Measurements from ENCODE around the gene POU2AF3. TPM values are rescaled to one million over a fixed set of nuclear protein-coding genes. Genes with fewer than 3 reads are reported as not detected.

The POU2AF3 gene
- total RNA-seq, 2 donors from 2014 or later: 1.0 to 10.9 TPM

- 1% methylated on average over 18 to 77 of the region's 77 CpGs for WGBS, 2 donors
- H3K9me3 ChIP-seq: no peaks in the 10 kb centered on the region
- peak; percentile 84 for ATAC-seq
- H3K27me3 ChIP-seq: no peaks in the 10 kb centered on the region
- intact Hi-C loops (cut with DNase I): loop anchor here (5.0 kb wide), 1 partner anchor 123 kb away; no protein-coding TSS in a partner anchor
- H3K36me3 ChIP-seq (replicated peaks in 1 of 2; ENCODE audit: insufficient read depth in 1 of 2, low read depth in 2 of 2): no peaks in the 10 kb centered on the region
- peak overlapping the region; percentile 88 to 93 (median 90) for H3K27ac ChIP-seq
- H3K4me3 ChIP-seq: peak overlapping the region; percentile 51 to 63
- peak; percentile 42 to 74 (median 72) for TF ChIP-seq POLR2A (IDR thresholded peaks at IDR 0.05)
- peak; percentile 42 to 87 (median 75) for TF ChIP-seq CTCF (IDR thresholded peaks at IDR 0.05)
- DNase-seq: peak; percentile 77 to 84 (median 80)
- peaks cover 50% of the 10 kb centered on the region for H3K4me1 ChIP-seq
These were observed 1.0 kb downstream of the POU2AF3 start for GRCh38 chr11:111299101-111300026.

DNA sequence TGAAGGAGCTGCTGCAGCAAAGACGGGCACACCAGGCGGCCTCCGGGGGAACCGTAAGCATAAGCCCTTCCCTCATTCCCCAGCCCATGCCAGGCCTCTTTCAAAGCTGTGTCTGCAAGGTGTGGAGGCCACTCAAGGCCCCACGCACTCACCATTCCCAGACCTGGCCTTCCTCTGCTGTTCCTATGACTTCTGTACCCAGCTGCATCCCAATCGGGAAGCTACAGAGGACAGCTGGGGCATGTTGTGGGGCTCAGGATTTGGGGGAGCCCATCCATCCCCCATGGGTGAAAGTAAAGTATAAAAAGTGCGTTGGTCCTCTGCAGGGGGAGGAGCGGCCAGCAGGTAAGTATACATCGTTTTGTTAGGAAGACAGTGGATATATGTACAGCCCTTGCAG is 2.2 kb downstream of the POU2AF3 start:
- 86 to 94% methylated on average over 9 of the region's 9 CpGs for WGBS, 2 donors
- no peaks in the 10 kb centered on the region for H3K9me3 ChIP-seq
- no peak overlapping the region for H3K4me3 ChIP-seq
- H3K36me3 ChIP-seq (replicated peaks in 1 of 2; ENCODE audit: insufficient read depth in 1 of 2, low read depth in 2 of 2): no peaks in the 10 kb centered on the region
- DNase-seq: no peak
- H3K4me1 ChIP-seq: peaks cover 50% of the 10 kb centered on the region
- TF ChIP-seq POLR2A (IDR thresholded peaks at IDR 0.05) (no peak), CTCF (IDR thresholded peaks at IDR 0.05) (no peak)
- ATAC-seq: no peak
- intact Hi-C loops (cut with DNase I): no loop called here
- H3K27me3 ChIP-seq: no peaks in the 10 kb centered on the region
- H3K27ac ChIP-seq: peak overlapping the region in 2 of 4 donors; percentile 89 to 93

DNA sequence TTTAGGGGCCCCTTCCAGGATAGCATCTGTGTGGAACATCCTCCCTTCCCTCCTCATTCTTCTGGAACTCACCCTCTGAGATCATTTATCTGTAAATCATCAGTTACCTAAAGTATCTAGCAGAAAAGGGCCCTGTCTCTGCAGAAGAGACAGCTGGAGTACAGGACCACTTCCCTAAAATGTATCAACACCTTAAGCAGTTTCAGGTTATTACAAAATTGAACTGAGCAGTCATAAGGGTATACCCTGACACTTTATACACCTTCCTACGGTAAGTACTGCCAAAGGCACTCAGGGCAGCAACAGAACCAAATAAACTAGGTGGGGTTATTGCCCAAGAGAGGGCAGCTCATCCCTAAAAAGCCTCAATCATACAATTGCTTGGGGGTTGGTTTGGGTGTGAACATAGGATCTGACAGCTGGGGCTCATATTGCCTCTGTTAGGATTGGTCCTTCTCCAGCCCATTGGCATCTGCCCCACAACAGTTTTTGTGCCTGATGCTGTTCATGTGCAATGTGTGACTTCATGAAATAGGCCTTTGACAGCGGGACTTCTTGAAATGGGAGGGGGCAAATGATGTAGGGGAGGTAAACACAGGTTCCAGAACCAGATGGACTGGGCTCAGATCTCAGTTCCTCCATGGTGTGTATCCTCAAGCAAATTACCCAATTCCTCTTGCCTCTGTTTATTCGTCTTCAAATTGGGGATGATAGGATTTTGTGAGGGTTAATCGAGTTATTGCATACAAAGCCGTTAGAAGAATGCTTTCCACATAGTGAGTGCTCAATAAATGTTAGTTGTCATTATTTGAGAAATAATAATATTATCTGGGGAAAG is 2.9 kb downstream of the POU2AF3 start:
- peak overlapping the region in 2 of 4 donors; percentile 14 to 93 for H3K27ac ChIP-seq
- no peak for ATAC-seq
- no peaks in the 10 kb centered on the region for H3K9me3 ChIP-seq
- no peak for TF ChIP-seq POLR2A (IDR thresholded peaks at IDR 0.05)
- no peak for TF ChIP-seq CTCF (IDR thresholded peaks at IDR 0.05)
- no peaks in the 10 kb centered on the region for H3K36me3 ChIP-seq (replicated peaks in 1 of 2; ENCODE audit: insufficient read depth in 1 of 2, low read depth in 2 of 2)
- DNase-seq: peak in 1 of 4 donors; percentile 31
- H3K4me1 ChIP-seq: peaks cover 50% of the 10 kb centered on the region
- H3K27me3 ChIP-seq: no peaks in the 10 kb centered on the region
- no peak overlapping the region for H3K4me3 ChIP-seq
- intact Hi-C loops (cut with DNase I): no loop called here
- 62 to 66% methylated on average over 5 of the region's 5 CpGs for WGBS, 2 donors

DNA sequence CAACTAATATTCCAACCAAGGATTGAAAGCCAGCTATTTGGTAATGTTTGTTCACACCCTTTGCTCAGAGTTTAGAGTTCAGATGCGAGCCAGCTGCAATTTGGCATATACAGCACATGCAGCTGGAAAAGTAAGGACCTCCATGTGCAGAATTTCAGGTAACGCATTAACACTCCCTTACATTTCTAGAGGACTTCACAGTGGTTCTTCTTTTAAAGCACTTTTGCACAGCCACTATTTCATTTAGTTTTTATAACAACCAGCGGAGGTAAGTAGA is 3.4 kb downstream of the POU2AF3 start:
- 61 to 74% methylated on average over 3 of the region's 3 CpGs for WGBS, 2 donors
- no peaks in the 10 kb centered on the region for H3K36me3 ChIP-seq (replicated peaks in 1 of 2; ENCODE audit: insufficient read depth in 1 of 2, low read depth in 2 of 2)
- no peak for ATAC-seq
- peaks cover 50% of the 10 kb centered on the region for H3K4me1 ChIP-seq
- peak overlapping the region in 1 of 4 donors; percentile 93 for H3K27ac ChIP-seq
- H3K27me3 ChIP-seq: no peaks in the 10 kb centered on the region
- H3K4me3 ChIP-seq: no peak overlapping the region
- no peak for DNase-seq
- intact Hi-C loops (cut with DNase I): no loop called here
- H3K9me3 ChIP-seq: no peaks in the 10 kb centered on the region
- TF ChIP-seq CTCF (IDR thresholded peaks at IDR 0.05) (no peak), POLR2A (IDR thresholded peaks at IDR 0.05) (no peak)
